Ovary (tissue), 3 donors: Measurements from ENCODE around the gene CYP2E1.

Source experiments
- POLR2A ChIP-seq: fragments of 450-650 bp; IDR thresholded peaks from one replicate; pipeline ENCODE4 v1.6.1; 2017; ENCODE audit warnings: antibody characterized with exemption, mild to moderate bottlenecking, moderate library complexity
- TF ChIP-seq, protein P1 (sequence below), 3 donors: fragments of 450-650 bp in 2 of 3; fragments of 200-600 bp in 1 of 3; IDR thresholded peaks; one replicate each; pipeline versions ENCODE4 v1.5.1 to v1.8.0; 2016 to 2022; ENCODE audit warnings: antibody characterized with exemption in 3 of 3, mild to moderate bottlenecking in 1 of 3
- donor health status: DM: no; HTN: no; CAD: no.

DNA sequence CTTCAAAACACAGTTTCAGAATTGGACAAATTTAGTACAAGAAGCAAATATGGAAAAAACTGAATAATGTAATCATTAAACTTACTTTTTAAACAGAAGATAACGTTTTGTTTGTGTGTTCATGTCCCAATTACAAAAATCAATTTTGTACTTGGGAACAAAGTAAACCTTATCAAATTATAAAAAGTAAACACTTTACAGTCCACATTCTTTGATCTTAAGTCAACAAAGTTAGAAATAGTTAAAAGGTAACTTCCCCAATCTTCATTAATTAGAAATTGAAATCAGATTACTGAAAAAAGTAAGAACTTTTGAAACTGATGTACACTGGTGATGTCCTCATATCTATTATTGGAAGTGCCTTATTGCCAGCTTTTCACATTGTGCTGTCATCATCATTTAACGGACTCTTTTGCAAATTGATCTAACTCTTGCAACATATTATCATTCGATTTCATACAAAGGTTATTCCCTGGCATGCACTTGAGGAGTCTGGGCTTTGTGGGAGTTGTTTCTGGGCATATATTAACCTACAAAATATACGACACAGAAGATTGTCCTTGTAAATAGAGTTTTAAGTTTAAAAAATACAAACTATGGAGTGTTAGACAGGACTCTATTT is 15.1 kb upstream of the CYP2E1 start:
- TF ChIP-seq POLR2A = no peak
- TF ChIP-seq, protein P1, sequence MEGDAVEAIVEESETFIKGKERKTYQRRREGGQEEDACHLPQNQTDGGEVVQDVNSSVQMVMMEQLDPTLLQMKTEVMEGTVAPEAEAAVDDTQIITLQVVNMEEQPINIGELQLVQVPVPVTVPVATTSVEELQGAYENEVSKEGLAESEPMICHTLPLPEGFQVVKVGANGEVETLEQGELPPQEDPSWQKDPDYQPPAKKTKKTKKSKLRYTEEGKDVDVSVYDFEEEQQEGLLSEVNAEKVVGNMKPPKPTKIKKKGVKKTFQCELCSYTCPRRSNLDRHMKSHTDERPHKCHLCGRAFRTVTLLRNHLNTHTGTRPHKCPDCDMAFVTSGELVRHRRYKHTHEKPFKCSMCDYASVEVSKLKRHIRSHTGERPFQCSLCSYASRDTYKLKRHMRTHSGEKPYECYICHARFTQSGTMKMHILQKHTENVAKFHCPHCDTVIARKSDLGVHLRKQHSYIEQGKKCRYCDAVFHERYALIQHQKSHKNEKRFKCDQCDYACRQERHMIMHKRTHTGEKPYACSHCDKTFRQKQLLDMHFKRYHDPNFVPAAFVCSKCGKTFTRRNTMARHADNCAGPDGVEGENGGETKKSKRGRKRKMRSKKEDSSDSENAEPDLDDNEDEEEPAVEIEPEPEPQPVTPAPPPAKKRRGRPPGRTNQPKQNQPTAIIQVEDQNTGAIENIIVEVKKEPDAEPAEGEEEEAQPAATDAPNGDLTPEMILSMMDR (IDR thresholded peaks at IDR 0.05) = no peak
